HEK293 (cell line): Measurements from ENCODE around the gene FOXL2.

Experiments
- CTCF ChIA-PET: fragments of 350-600 bp; formaldehyde crosslinking; extraction: SDS; loops from one replicate; lab custom pipeline; 2021; ENCODE audit warnings: antibody characterized with exemption; lab: Yijun Ruan, JAX
- POLR2A ChIA-PET: fragments of 300-600 bp; formaldehyde crosslinking; extraction: SDS; loops from one replicate; lab custom pipeline; 2020; ENCODE audit warnings: antibody characterized with exemption, inconsistent platforms; lab: Yijun Ruan, JAX
- H3K27ac ChIP-seq: fragments of 200-500 bp; sonication (Bioruptor generic); 2 replicates; pipeline ENCODE4 v1.5.1; 2014; ENCODE audit warnings: low read depth, low read length, control low read depth, inconsistent platforms; ENCODE audit errors: extremely low read depth
- H3K36me3 ChIP-seq, 2 experiments: fragments of 200-500 bp in 1 of 2; sonication (Bioruptor generic) in 1 of 2; 1 replicate in 1 of 2; 2 replicates in 1 of 2; pipeline ENCODE4 v1.5.1; 2014 to 2017; ENCODE audit warnings: inconsistent platforms in 2 of 2, low read length in 2 of 2; ENCODE audit not compliant: control insufficient read depth in 2 of 2, insufficient read depth in 1 of 2
- H3K4me1 ChIP-seq: fragments of 200-500 bp; sonication (Bioruptor generic); 2 replicates; pipeline ENCODE4 v1.5.1; 2014; ENCODE audit warnings: mild to moderate bottlenecking, low read length, inconsistent platforms; ENCODE audit not compliant: control insufficient read depth, insufficient read depth
- H3K4me3 ChIP-seq: 2 replicates; pipeline ENCODE4 v1.5.1; 2011; ENCODE audit warnings: low read depth, mild to moderate bottlenecking, control low read depth, low read length, moderate library complexity
- H3K9me3 ChIP-seq: fragments of 200-500 bp; sonication (Bioruptor generic); 2 replicates; pipeline ENCODE4 v1.5.1; 2014; ENCODE audit warnings: low read depth, low read length, inconsistent platforms; ENCODE audit not compliant: control insufficient read depth, insufficient read depth
- PRDM1 ChIP-seq: fragments of 450-650 bp; formaldehyde crosslinking; IDR thresholded peaks from 2 replicates; pipeline ENCODE4; 2016; ENCODE audit warnings: missing biosample characterization, missing genetic modification characterization
- RBAK ChIP-seq: fragments of 450-650 bp; formaldehyde crosslinking; IDR thresholded peaks from 2 replicates; pipeline ENCODE4 v1.5.1; 2016; ENCODE audit warnings: missing biosample characterization, missing genetic modification characterization
- ZBTB21 ChIP-seq: fragments of 450-650 bp; formaldehyde crosslinking; IDR thresholded peaks from 2 replicates; pipeline ENCODE4 v1.5.1; 2017; ENCODE audit warnings: missing biosample characterization, missing genetic modification characterization
- ZNF140 ChIP-seq: fragments of 450-650 bp; formaldehyde crosslinking; IDR thresholded peaks from 2 replicates; pipeline ENCODE4 v1.5.1; 2016; ENCODE audit warnings: missing biosample characterization, missing genetic modification characterization
- ZNF174 ChIP-seq: fragments of 450-650 bp; formaldehyde crosslinking; IDR thresholded peaks from 2 replicates; pipeline ENCODE4 v1.5.0; 2017; ENCODE audit warnings: missing biosample characterization, mild to moderate bottlenecking, missing genetic modification characterization
- ZNF211 ChIP-seq: fragments of 450-650 bp; formaldehyde crosslinking; IDR thresholded peaks from 2 replicates; pipeline ENCODE4 v1.5.1; 2016; ENCODE audit warnings: low read depth, missing biosample characterization, missing genetic modification characterization
- ZNF514 ChIP-seq: fragments of 450-650 bp; formaldehyde crosslinking; IDR thresholded peaks from 2 replicates; pipeline ENCODE4 v1.5.1; 2016; ENCODE audit warnings: missing biosample characterization, missing genetic modification characterization
- ZNF658 ChIP-seq: fragments of 450-650 bp; formaldehyde crosslinking; IDR thresholded peaks from 2 replicates; pipeline ENCODE4; 2016; ENCODE audit warnings: missing biosample characterization, missing genetic modification characterization
- ZNF664 ChIP-seq: fragments of 450-650 bp; formaldehyde crosslinking; IDR thresholded peaks from 2 replicates; pipeline ENCODE4 v1.5.1; 2016; ENCODE audit warnings: missing biosample characterization, missing genetic modification characterization
- ZNF76 ChIP-seq: fragments of 450-650 bp; formaldehyde crosslinking; IDR thresholded peaks from 2 replicates; pipeline ENCODE4; 2016; ENCODE audit warnings: low read depth, missing biosample characterization, missing genetic modification characterization, borderline replicate concordance
- ZXDB ChIP-seq: fragments of 450-650 bp; formaldehyde crosslinking; IDR thresholded peaks from 2 replicates; pipeline ENCODE4 v1.5.1; 2016; ENCODE audit warnings: missing biosample characterization, missing genetic modification characterization
- TF ChIP-seq, protein P1 (sequence below): fragments of 450-650 bp; formaldehyde crosslinking; IDR thresholded peaks from 2 replicates; pipeline ENCODE4 v1.5.1; 2016; ENCODE audit warnings: missing biosample characterization, missing genetic modification characterization
- TF ChIP-seq, protein P2 (sequence below): fragments of 450-650 bp; formaldehyde crosslinking; IDR thresholded peaks from 2 replicates; pipeline ENCODE4 v1.5.1; 2017; ENCODE audit warnings: missing biosample characterization, missing genetic modification characterization
- TF ChIP-seq, protein P3 (sequence below): fragments of 450-650 bp; formaldehyde crosslinking; IDR thresholded peaks from 2 replicates; pipeline ENCODE4 v1.5.1; 2016; ENCODE audit warnings: missing biosample characterization, missing genetic modification characterization

The FOXL2 gene

DNA sequence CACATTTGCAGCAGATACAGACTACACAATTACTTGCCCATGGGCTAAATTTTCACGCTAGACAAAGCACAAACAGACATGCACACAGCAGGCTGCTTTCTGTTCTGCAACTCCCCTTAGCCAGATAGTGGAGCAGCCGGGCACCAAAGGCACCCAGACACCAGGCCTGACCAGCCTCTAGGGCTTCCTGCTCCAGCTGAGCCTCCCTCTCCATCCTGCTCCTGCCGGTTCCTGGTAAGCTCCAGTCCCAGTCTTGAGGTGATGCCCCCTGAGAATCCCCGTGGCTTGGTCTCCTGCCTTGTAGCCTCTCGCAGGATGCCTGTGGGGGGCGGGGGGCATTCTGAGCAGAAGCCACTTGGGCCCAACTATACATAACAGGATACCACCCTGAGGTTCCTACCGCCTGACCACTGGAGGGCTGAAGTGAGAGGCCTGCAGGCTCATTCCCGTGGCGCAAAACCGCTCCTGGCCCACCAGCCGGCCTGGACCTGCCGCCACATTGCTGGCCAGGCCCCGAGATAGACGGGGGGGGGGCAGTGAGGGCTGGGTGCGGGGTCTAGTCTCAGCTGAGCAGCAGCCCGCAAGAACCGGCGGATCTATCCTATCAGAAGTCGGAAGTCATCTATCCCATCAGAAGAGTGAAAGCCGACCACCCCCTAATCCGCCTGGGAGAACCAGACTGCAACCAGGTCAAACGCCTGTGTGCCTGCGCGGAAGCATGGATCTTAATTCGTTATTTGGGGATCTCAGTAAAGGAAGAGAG is 3.9 kb downstream of the FOXL2 start:
- H3K4me1 ChIP-seq, result no peaks in the 10 kb centered on the region
- POLR2A ChIA-PET, result no interaction called here
- no peaks in the 10 kb centered on the region for H3K36me3 ChIP-seq
- no peak overlapping the region for H3K27ac ChIP-seq
- CTCF ChIA-PET, result interaction anchor here (1.2 kb wide), 1 partner anchor 36 kb away, joined by 3 read pairs; no protein-coding TSS in a partner anchor
- H3K4me3 ChIP-seq, result no peak overlapping the region
- TF ChIP-seq ZNF76 (tag by site-specific recombination), result no peak
- H3K9me3 ChIP-seq, result no peaks in the 10 kb centered on the region

DNA sequence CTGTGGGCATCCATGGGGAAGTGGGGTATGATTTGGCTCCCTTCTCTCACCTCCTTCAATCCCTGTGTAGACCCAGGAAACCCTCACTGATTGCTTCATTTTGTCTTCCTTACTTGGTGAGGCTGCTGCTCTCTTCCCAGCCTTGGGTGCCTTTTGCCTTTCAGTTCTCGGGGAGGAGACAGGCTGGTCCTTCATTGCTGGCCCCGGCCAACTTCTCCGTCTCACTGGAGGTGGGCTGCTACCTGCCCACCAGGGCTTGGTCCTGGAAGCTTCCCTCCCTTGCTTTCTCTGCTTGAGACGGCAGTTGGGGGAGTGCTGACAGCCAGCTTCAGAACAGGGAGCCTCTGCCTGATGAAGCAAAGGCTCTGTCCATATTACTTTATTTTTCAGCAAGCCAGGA is 4.7 kb downstream of the FOXL2 start:
- TF ChIP-seq, protein P1, sequence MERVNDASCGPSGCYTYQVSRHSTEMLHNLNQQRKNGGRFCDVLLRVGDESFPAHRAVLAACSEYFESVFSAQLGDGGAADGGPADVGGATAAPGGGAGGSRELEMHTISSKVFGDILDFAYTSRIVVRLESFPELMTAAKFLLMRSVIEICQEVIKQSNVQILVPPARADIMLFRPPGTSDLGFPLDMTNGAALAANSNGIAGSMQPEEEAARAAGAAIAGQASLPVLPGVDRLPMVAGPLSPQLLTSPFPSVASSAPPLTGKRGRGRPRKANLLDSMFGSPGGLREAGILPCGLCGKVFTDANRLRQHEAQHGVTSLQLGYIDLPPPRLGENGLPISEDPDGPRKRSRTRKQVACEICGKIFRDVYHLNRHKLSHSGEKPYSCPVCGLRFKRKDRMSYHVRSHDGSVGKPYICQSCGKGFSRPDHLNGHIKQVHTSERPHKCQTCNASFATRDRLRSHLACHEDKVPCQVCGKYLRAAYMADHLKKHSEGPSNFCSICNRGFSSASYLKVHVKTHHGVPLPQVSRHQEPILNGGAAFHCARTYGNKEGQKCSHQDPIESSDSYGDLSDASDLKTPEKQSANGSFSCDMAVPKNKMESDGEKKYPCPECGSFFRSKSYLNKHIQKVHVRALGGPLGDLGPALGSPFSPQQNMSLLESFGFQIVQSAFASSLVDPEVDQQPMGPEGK (tag by site-specific recombination), result no peak
- TF ChIP-seq, protein P2, sequence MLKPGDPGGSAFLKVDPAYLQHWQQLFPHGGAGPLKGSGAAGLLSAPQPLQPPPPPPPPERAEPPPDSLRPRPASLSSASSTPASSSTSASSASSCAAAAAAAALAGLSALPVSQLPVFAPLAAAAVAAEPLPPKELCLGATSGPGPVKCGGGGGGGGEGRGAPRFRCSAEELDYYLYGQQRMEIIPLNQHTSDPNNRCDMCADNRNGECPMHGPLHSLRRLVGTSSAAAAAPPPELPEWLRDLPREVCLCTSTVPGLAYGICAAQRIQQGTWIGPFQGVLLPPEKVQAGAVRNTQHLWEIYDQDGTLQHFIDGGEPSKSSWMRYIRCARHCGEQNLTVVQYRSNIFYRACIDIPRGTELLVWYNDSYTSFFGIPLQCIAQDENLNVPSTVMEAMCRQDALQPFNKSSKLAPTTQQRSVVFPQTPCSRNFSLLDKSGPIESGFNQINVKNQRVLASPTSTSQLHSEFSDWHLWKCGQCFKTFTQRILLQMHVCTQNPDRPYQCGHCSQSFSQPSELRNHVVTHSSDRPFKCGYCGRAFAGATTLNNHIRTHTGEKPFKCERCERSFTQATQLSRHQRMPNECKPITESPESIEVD (tag by site-specific recombination), result no peak
- TF ChIP-seq ZNF658, result no peak
- no peak for TF ChIP-seq ZNF514
- no peak for TF ChIP-seq ZNF174 (tag by site-specific recombination)
- no peaks in the 10 kb centered on the region for H3K9me3 ChIP-seq
- H3K36me3 ChIP-seq, result no peaks in the 10 kb centered on the region
- no peaks in the 10 kb centered on the region for H3K4me1 ChIP-seq
- ChIA-PET POLR2A (no interaction called here), CTCF (interaction anchor here (0.7 to 1.3 kb wide), 4 partner anchors 8 to 567 kb away, joined by 3 to 5 read pairs (median 4); no protein-coding TSS in a partner anchor)
- H3K27ac ChIP-seq, result no peak overlapping the region
- H3K4me3 ChIP-seq, result no peak overlapping the region

DNA sequence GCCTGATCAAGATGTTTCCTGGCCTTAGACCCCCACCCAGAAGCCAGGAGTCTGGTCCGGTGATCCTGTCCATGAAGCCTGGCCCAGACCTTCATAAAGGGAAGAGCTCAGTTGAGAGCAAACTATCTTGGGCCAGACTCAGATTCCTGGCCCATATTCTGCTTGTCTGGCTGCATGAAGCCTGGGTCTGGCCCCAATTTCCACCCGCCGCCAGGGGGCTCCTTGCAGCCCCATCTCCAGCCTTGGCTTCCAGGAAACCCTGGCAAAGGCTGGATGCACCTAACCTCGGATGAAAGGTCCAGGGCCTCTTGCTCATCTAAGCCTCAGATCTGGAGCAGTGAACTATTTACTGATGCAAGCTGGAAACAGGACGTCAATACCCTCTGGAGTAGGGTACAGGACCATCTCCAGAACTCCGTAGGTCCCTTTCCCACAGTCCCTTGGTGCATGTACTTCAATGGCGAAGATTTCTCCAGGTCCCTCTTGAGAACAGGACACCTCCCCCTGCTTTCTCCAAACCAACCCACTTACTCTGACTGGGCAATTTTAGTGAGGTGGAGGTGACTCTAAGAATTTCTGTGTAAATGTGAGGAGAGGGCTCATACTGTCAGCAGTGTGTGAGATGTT is 5.6 kb downstream of the FOXL2 start:
- POLR2A ChIA-PET, result no interaction called here
- Histone ChIP-seq H3K4me1 (no peaks in the 10 kb centered on the region), H3K27ac (no peak overlapping the region), H3K36me3 (no peaks in the 10 kb centered on the region), H3K9me3 (no peaks in the 10 kb centered on the region), H3K4me3 (no peak overlapping the region)
- CTCF ChIA-PET, result interaction anchor here (0.6 to 1.6 kb wide), 8 partner anchors 9 to 566 kb away, joined by 3 to 5 read pairs (median 3); no protein-coding TSS in a partner anchor
- TF ChIP-seq RBAK (no peak), ZNF211 (tag by site-specific recombination) (no peak)

DNA sequence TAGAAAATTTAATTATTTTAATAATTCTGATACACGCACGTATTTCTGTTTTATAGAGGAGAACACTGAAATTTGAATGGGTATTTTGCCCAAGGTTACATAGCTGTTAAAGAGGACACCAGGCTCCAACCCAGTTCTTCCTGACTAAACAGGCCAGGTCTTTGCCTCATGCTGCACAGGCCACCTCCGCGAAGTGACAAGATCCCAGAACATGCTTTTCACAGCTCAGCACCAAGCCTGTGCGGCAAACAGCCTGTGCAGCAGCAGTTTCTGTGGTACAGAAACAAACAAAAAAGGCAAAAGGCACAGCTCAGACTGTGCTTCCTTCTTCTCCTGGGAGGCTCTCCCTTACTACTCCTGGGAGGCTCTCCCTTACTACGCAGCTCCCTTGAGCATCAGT is 6.5 kb downstream of the FOXL2 start:
- Histone ChIP-seq H3K4me3 (no peak overlapping the region), H3K9me3 (no peaks in the 10 kb centered on the region)

More for the DNA sequence above, 6.5 kb downstream of the FOXL2 start:
- H3K4me1 ChIP-seq, result no peaks in the 10 kb centered on the region
- no peaks in the 10 kb centered on the region for H3K36me3 ChIP-seq
- POLR2A ChIA-PET, result no interaction called here
- H3K27ac ChIP-seq, result no peak overlapping the region
- TF ChIP-seq, protein P3, sequence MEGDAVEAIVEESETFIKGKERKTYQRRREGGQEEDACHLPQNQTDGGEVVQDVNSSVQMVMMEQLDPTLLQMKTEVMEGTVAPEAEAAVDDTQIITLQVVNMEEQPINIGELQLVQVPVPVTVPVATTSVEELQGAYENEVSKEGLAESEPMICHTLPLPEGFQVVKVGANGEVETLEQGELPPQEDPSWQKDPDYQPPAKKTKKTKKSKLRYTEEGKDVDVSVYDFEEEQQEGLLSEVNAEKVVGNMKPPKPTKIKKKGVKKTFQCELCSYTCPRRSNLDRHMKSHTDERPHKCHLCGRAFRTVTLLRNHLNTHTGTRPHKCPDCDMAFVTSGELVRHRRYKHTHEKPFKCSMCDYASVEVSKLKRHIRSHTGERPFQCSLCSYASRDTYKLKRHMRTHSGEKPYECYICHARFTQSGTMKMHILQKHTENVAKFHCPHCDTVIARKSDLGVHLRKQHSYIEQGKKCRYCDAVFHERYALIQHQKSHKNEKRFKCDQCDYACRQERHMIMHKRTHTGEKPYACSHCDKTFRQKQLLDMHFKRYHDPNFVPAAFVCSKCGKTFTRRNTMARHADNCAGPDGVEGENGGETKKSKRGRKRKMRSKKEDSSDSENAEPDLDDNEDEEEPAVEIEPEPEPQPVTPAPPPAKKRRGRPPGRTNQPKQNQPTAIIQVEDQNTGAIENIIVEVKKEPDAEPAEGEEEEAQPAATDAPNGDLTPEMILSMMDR (tag by site-specific recombination), result no peak
- TF ChIP-seq ZNF664 (tag by site-specific recombination) (no peak), ZNF140 (tag by site-specific recombination) (no peak), ZXDB (tag by site-specific recombination) (no peak), PRDM1 (no peak), ZBTB21 (tag by site-specific recombination) (no peak)
- CTCF ChIA-PET, result interaction anchor here (0.5 to 1.6 kb wide), 7 partner anchors 11 to 465 kb away, joined by 3 to 6 read pairs (median 3); no protein-coding TSS in a partner anchor
